ENCODE measurements around the gene LRRC8E.

LRRC8E gene

GRCh38 chr19:7918615-7919421, 30.5 kb downstream of the LRRC8E start:
- H3K4me3 ChIP-seq (ENCODE audit: low read depth, low read length): no peak overlapping the region

GRCh38 chr19:7919610-7920518, 31.6 kb downstream of the LRRC8E start, which contains the start of gene SNAPC2:
SNAPC2 (plus strand) TSS chr19:7920338; CDS start chr19:7920367, 29 bp downstream.
- peak within 1 kb of the TSS; percentile 60 for H3K4me3 ChIP-seq (ENCODE audit: low read depth, low read length)

GRCh38 chr19:7920519-7921301, 32.4 kb downstream of the LRRC8E start:
- peak overlapping the region; percentile 60 for H3K4me3 ChIP-seq (ENCODE audit: low read depth, low read length)

GRCh38 chr19:7921302-7921966, 33.1 kb downstream of the LRRC8E start:
- peak overlapping the region; percentile 37 for H3K4me3 ChIP-seq (ENCODE audit: low read depth, low read length)

- H3K4me3 ChIP-seq (ENCODE audit: low read depth, low read length): no peak overlapping the region
Measured at GRCh38 chr19:7921967-7922835, 33.9 kb downstream of the LRRC8E start.

- no peak overlapping the region for H3K4me3 ChIP-seq (ENCODE audit: low read depth, low read length)
Measured at GRCh38 chr19:7922836-7923195, 34.5 kb downstream of the LRRC8E start.

GRCh38 chr19:7923295-7924191, 35.2 kb downstream of the LRRC8E start:
- H3K4me3 ChIP-seq (ENCODE audit: low read depth, low read length): no peak overlapping the region

GRCh38 chr19:7924241-7924640, 35.9 kb downstream of the LRRC8E start:
- no peak overlapping the region for H3K4me3 ChIP-seq (ENCODE audit: low read depth, low read length)

- H3K4me3 ChIP-seq (ENCODE audit: low read depth, low read length): no peak overlapping the region
Measured at GRCh38 chr19:7924651-7925170, 36.4 kb downstream of the LRRC8E start.

- H3K4me3 ChIP-seq (ENCODE audit: low read depth, low read length): peak overlapping the region; percentile 38
Measured at GRCh38 chr19:7925171-7925851, 37.0 kb downstream of the LRRC8E start.

- H3K4me3 ChIP-seq (ENCODE audit: low read depth, low read length): peak within 1 kb of the TSS; percentile 38
Measured at GRCh38 chr19:7926021-7926726, 37.9 kb downstream of the LRRC8E start, which contains the start of gene CTXN1. CTXN1 (minus strand) TSS chr19:7926135; CDS start chr19:7925538, 597 bp downstream.

GRCh38 chr19:7926727-7927604, 38.7 kb downstream of the LRRC8E start:
- no peak overlapping the region for H3K4me3 ChIP-seq (ENCODE audit: low read depth, low read length)

GRCh38 chr19:7927605-7928333, 39.5 kb downstream of the LRRC8E start:
- H3K4me3 ChIP-seq (ENCODE audit: low read depth, low read length): no peak overlapping the region

GRCh38 chr19:7928334-7928706, 40.0 kb downstream of the LRRC8E start:
- H3K4me3 ChIP-seq (ENCODE audit: low read depth, low read length): no peak overlapping the region

Data from iPS-11a (cell line).